GM12892 (cell line): ENCODE measurements around the gene SNRPF.

Experiments
- POLR2A ChIP-seq: IDR thresholded peaks from 2 replicates; pipeline ENCODE4 v1.6.1; 2011; ENCODE audit warnings: low read depth, low read length, control low read depth
- POLR2AphosphoS5 ChIP-seq: IDR thresholded peaks from 2 replicates; pipeline ENCODE4 v1.6.1; 2011; ENCODE audit warnings: low read depth, low read length, control low read depth

DNA sequence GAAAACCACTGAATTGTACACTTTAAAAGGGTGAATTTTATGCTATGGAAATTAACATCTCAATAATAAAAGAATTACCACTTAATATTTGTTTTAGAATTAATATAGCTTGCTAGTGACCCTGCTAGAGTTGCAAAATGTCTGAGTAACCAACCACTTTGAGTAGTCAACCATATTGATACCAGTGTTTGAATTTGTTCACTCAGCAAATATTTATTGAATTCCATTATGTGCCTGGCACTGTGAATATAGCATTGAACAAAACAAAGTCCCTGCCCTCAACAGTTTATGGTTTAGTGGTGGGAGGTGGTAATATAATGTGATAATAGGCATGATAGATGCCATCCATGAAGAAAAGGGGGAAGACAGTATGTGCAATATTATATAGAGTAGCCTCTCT is 4.6 kb downstream of the SNRPF start:
- TF ChIP-seq POLR2A, result no peak
- no peak for TF ChIP-seq POLR2AphosphoS5
